GM04503 (cell line): ENCODE data around the gene HEATR5A.
"Not testable (repeated sequence)": the region's sequence is repeated elsewhere in the genome, so short reads cannot be mapped to it uniquely, and the experiment has no call there.

Experiments used
- DNase-seq: peaks from one replicate; pipeline ENCODE4 v3.0.0-alpha.2; 2012; ENCODE audit warnings: low read depth

HEATR5A gene

GRCh38 chr14:31283153-31283552 is 137.2 kb downstream of the HEATR5A start:
- no peak for DNase-seq

GRCh38 chr14:31280871-31281220 is 139.5 kb downstream of the HEATR5A start:
- no peak for DNase-seq

GRCh38 chr14:31280132-31280870 is 140.0 kb downstream of the HEATR5A start:
- DNase-seq = no peak

- DNase-seq = no peak
Observed at GRCh38 chr14:31278883-31279282, 141.5 kb downstream of the HEATR5A start.

- DNase-seq = no peak
Observed at GRCh38 chr14:31277085-31277484, 143.3 kb downstream of the HEATR5A start.

- not testable (repeated sequence) for DNase-seq
Observed at GRCh38 chr14:31276417-31276816, 143.9 kb downstream of the HEATR5A start.

GRCh38 chr14:31275731-31276130 is 144.6 kb downstream of the HEATR5A start:
- DNase-seq = no peak

GRCh38 chr14:31271648-31272047 is 148.7 kb downstream of the HEATR5A start:
- DNase-seq = no peak

- DNase-seq = no peak
Observed at GRCh38 chr14:31270196-31270772, 150.1 kb downstream of the HEATR5A start.

GRCh38 chr14:31269634-31270195 is 150.6 kb downstream of the HEATR5A start:
- no peak for DNase-seq

GRCh38 chr14:31268216-31268615 is 152.1 kb downstream of the HEATR5A start:
- DNase-seq = no peak

- DNase-seq = no peak
Observed at GRCh38 chr14:31266437-31267331, 153.7 kb downstream of the HEATR5A start.

GRCh38 chr14:31265701-31266398 is 154.5 kb downstream of the HEATR5A start:
- no peak for DNase-seq

- DNase-seq = peak; percentile 100
Observed at GRCh38 chr14:31263485-31264133, 156.7 kb downstream of the HEATR5A start.

- no peak for DNase-seq
Observed at GRCh38 chr14:31261859-31262731, 158.3 kb downstream of the HEATR5A start.

GRCh38 chr14:31261523-31261858 is 158.9 kb downstream of the HEATR5A start:
- DNase-seq = no peak

GRCh38 chr14:31259040-31259435 is 161.3 kb downstream of the HEATR5A start:
- DNase-seq = not testable (repeated sequence)

GRCh38 chr14:31258427-31259039 is 161.8 kb downstream of the HEATR5A start:
- no peak for DNase-seq

- not testable (repeated sequence) for DNase-seq
Observed at GRCh38 chr14:31257554-31258426, 162.6 kb downstream of the HEATR5A start.
